Measurements from ENCODE around the gene ATP8B4.
"Not testable (repeated sequence)": the region's sequence is repeated elsewhere in the genome, so short reads cannot be mapped to it uniquely, and the experiment has no call there.

The ATP8B4 gene

GRCh38 chr15:50107591-50108408 lies 11.2 kb downstream of the ATP8B4 start:
- no peak for DNase-seq

- no peak for DNase-seq
Measured at GRCh38 chr15:50107157-50107556, 11.9 kb downstream of the ATP8B4 start.

GRCh38 chr15:50106457-50106856 lies 12.6 kb downstream of the ATP8B4 start:
- DNase-seq: no peak

GRCh38 chr15:50100486-50100885 lies 18.5 kb downstream of the ATP8B4 start:
- no peak for DNase-seq

- DNase-seq: no peak
Measured at GRCh38 chr15:50098545-50098944, 20.5 kb downstream of the ATP8B4 start.

- DNase-seq: no peak
Measured at GRCh38 chr15:50095938-50096821, 22.9 kb downstream of the ATP8B4 start.

GRCh38 chr15:50089386-50089785 lies 29.6 kb downstream of the ATP8B4 start:
- not testable (repeated sequence) for DNase-seq

- no peak for DNase-seq
Measured at GRCh38 chr15:50084932-50085331, 34.1 kb downstream of the ATP8B4 start.

GRCh38 chr15:50083424-50084025 lies 35.5 kb downstream of the ATP8B4 start:
- DNase-seq: no peak

GRCh38 chr15:50082066-50082465 lies 37.0 kb downstream of the ATP8B4 start:
- no peak for DNase-seq

GRCh38 chr15:50077651-50078050 lies 41.4 kb downstream of the ATP8B4 start:
- no peak for DNase-seq

GRCh38 chr15:50077176-50077575 lies 41.9 kb downstream of the ATP8B4 start:
- DNase-seq: no peak

- no peak for DNase-seq
Measured at GRCh38 chr15:50075319-50075718, 43.7 kb downstream of the ATP8B4 start.

- DNase-seq: no peak
Measured at GRCh38 chr15:50071551-50072258, 47.3 kb downstream of the ATP8B4 start.

GRCh38 chr15:50068016-50068415 lies 51.0 kb downstream of the ATP8B4 start:
- DNase-seq: no peak

GRCh38 chr15:50067254-50067653 lies 51.8 kb downstream of the ATP8B4 start:
- no peak for DNase-seq

- no peak for DNase-seq
Measured at GRCh38 chr15:50066666-50067065, 52.4 kb downstream of the ATP8B4 start.

GRCh38 chr15:50066202-50066601 lies 52.8 kb downstream of the ATP8B4 start:
- DNase-seq: no peak

- DNase-seq: no peak
Measured at GRCh38 chr15:50065279-50065678, 53.8 kb downstream of the ATP8B4 start.

- DNase-seq: no peak
Measured at GRCh38 chr15:50064673-50065072, 54.4 kb downstream of the ATP8B4 start.

GRCh38 chr15:50063226-50063625 lies 55.8 kb downstream of the ATP8B4 start:
- DNase-seq: no peak

- no peak for DNase-seq
Measured at GRCh38 chr15:50061503-50061902, 57.5 kb downstream of the ATP8B4 start.

GRCh38 chr15:50059883-50060282 lies 59.1 kb downstream of the ATP8B4 start:
- DNase-seq: no peak
